Right lobe of liver (tissue), 6 donors: ENCODE data around the gene PREX1. TPM values are rescaled to one million over a fixed set of nuclear protein-coding genes. Genes with fewer than 3 reads are reported as not detected.
"Not testable (repeated sequence)": the region's sequence is repeated elsewhere in the genome, so short reads cannot be mapped to it uniquely, and the experiment has no call there.

Source experiments
- ATAC-seq, 4 donors: fragments of 200-7000 bp; cut with Tn5 transposase; one replicate each; pipeline ENCODE4 v1.9.1; 2020; ENCODE audit warnings: mild to moderate bottlenecking in 4 of 4, moderate library complexity in 4 of 4
- DNase-seq, 3 donors: peaks; one replicate each; pipeline ENCODE4 v3.0.0-alpha.2; 2020
- H3K27ac ChIP-seq, 3 donors: fragments of 200-600 bp; one replicate each; pipeline ENCODE4 v1.8.0; 2022
- H3K27me3 ChIP-seq, 2 donors: fragments of 200-600 bp; one replicate each; pipeline ENCODE4 v1.8.0; 2022
- H3K36me3 ChIP-seq, 4 donors: fragments of 200-600 bp; sonication (generic) in 1 of 4; one replicate each; pipeline versions ENCODE4 v1.5.1 to v1.8.0; 2017 to 2022; ENCODE audit warnings: control low read depth in 1 of 4
- H3K4me1 ChIP-seq, 4 donors: fragments of 200-600 bp; sonication (generic) in 1 of 4; one replicate each; pipeline versions ENCODE4 v1.5.1 to v1.8.0; 2017 to 2022; ENCODE audit warnings: control low read depth in 1 of 4
- H3K4me3 ChIP-seq, 3 donors: fragments of 200-600 bp; one replicate each; pipeline ENCODE4 v1.8.0; 2022
- H3K9me3 ChIP-seq, 4 donors: fragments of 200-600 bp; sonication (generic) in 1 of 4; one replicate each; pipeline versions ENCODE4 v1.5.1 to v1.8.0; 2017 to 2022; ENCODE audit warnings: control low read depth in 1 of 4
- POLR2A ChIP-seq: fragments of 450-650 bp; IDR thresholded peaks from one replicate; pipeline ENCODE4 v1.6.1; 2017; ENCODE audit warnings: antibody characterized with exemption, mild to moderate bottlenecking
- WGBS: methylation state at CpG from one replicate; pipeline ENCODE4 v1.1.6; 2018; ENCODE audit warnings: low coverage, low lambda C conversion rate; ENCODE audit not compliant: insufficient coverage; ENCODE audit errors: missing lambda C conversion rate; 5-methylcytosine and 5-hydroxymethylcytosine counted together
- intact Hi-C, 2 donors: fragments of 100-400 bp; cut with DNase I; formaldehyde crosslinking; loops; one replicate each; pipeline versions ENCODE4 v1.11.2 to v1.14.1; 2022
- total RNA-seq, 6 experiments: library from RNA; depleted of rRNA in 2 of 6; stranded (reverse); fragments of >200 nt in 2 of 6; fragmentation: NEBNext Ultra II Directional in 3 of 6; extraction: Animal tissue kit (Norgen Biotek cat#: 25700) in 3 of 6; gene quantifications; one replicate each; pipeline versions ENCODE4 v1.1.0 to v1.2.4, GENCODE V29; 2016 to 2023
- TF ChIP-seq, protein P1 (sequence below), 4 donors: fragments of 200-600 bp in 3 of 4; fragments of 450-650 bp in 1 of 4; IDR thresholded peaks; one replicate each; pipeline versions ENCODE4 v1.5.1 to v1.8.0; 2016 to 2022; ENCODE audit warnings: antibody characterized with exemption in 4 of 4, mild to moderate bottlenecking in 2 of 4
- donor health status: DM: no; HTN: yes; CAD: no.
- donor health status: DM: no; HTN: no; CAD: no.
- donor health status: DM: no; HTN: no; CAD: no.
- donor health status: DM: no; HTN: yes; CAD: no.
- donor health status: DM: no; HTN: yes; CAD: no.

The PREX1 gene
- total RNA-seq, 6 experiments from 2014 or later = 4.4 to 11.1 (median 8.7) TPM

GRCh38 chr20:48812600-48813445, 15.0 kb downstream of the PREX1 start:
- WGBS = 70% methylated on average over 15 of the region's 15 CpGs
- Histone ChIP-seq H3K36me3 (no peaks in the 10 kb centered on the region), H3K4me1 (peaks cover 0 to 5% (median 0%) of the 10 kb centered on the region in 4 donors), H3K27me3 (no peaks in the 10 kb centered on the region), H3K27ac (no peak overlapping the region), H3K4me3 (no peak overlapping the region), H3K9me3 (no peaks in the 10 kb centered on the region)
- intact Hi-C loops = no loop called here
- DNase-seq = no peak
- TF ChIP-seq, protein P1, sequence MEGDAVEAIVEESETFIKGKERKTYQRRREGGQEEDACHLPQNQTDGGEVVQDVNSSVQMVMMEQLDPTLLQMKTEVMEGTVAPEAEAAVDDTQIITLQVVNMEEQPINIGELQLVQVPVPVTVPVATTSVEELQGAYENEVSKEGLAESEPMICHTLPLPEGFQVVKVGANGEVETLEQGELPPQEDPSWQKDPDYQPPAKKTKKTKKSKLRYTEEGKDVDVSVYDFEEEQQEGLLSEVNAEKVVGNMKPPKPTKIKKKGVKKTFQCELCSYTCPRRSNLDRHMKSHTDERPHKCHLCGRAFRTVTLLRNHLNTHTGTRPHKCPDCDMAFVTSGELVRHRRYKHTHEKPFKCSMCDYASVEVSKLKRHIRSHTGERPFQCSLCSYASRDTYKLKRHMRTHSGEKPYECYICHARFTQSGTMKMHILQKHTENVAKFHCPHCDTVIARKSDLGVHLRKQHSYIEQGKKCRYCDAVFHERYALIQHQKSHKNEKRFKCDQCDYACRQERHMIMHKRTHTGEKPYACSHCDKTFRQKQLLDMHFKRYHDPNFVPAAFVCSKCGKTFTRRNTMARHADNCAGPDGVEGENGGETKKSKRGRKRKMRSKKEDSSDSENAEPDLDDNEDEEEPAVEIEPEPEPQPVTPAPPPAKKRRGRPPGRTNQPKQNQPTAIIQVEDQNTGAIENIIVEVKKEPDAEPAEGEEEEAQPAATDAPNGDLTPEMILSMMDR (IDR thresholded peaks at IDR 0.05) = no peak
- TF ChIP-seq POLR2A = no peak
- peak in 2 of 4 donors; percentile 16 to 34 for ATAC-seq

DNA sequence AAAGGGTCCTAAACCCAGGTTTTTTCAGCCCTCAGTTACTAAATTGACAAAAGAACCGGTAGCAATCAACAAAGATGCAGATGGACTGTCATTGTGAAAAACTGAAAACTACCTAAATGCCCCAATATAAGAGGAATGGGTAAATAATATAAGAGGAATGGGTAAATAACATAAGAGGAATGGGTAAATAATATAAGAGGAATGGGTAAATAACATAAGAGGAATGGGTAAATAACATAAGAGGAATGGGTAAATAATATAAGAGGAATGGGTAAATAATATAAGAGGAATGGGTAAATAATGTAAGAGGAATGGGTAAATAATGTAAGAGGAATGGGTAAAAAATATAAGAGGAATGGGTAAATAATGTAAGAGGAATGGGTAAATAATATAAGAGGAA, 15.7 kb downstream of the PREX1 start:
- H3K4me1 ChIP-seq, H3K4me3 ChIP-seq, ATAC-seq, H3K9me3 ChIP-seq, intact Hi-C loops, H3K27ac ChIP-seq, DNase-seq, H3K27me3 ChIP-seq, H3K36me3 ChIP-seq: not testable (repeated sequence)
- WGBS = 93% methylated on average over 1 of the region's 1 CpG

DNA sequence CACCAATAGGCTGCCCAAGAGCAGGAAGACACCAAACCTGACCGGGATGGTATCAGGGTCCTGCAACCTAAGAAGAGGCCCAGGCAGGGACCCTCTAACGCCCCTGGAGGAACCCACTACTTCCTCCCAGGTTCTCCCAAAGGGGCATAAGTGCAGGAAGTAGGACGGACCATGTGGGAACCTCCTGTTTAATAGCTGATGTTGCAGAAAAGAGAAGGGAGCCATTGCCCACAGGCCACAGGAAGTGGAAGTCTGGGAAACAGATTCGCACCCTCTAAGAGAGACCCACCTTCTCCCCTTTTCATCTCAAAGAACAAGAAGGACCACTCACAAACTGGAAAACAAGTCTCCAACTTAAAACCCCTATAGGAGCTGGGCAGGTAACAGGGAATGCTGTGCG, 18.1 kb downstream of the PREX1 start:
- Histone ChIP-seq H3K27ac (no peak overlapping the region), H3K36me3 (no peaks in the 10 kb centered on the region), H3K4me3 (no peak overlapping the region), H3K9me3 (no peaks in the 10 kb centered on the region), H3K27me3 (no peaks in the 10 kb centered on the region), H3K4me1 (peaks cover 0 to 5% (median 0%) of the 10 kb centered on the region in 4 donors)
- intact Hi-C loops = no loop called here
- 59% methylated on average over 5 of the region's 5 CpGs for WGBS
- DNase-seq (no peak), ATAC-seq (peak in 2 of 4 donors; percentile 23 to 37)
- TF ChIP-seq POLR2A = no peak
- TF ChIP-seq, protein P1 (IDR thresholded peaks at IDR 0.05) = no peak

- Histone ChIP-seq H3K36me3 (no peaks in the 10 kb centered on the region), H3K4me1 (peaks cover 0 to 5% (median 0%) of the 10 kb centered on the region in 4 donors), H3K4me3 (no peak overlapping the region), H3K27ac (no peak overlapping the region), H3K9me3 (no peaks in the 10 kb centered on the region), H3K27me3 (no peaks in the 10 kb centered on the region)
- intact Hi-C loops = no loop called here
- 91% methylated on average over 5 of the region's 10 CpGs for whole genome bisulfite sequencing
- no peak for TF ChIP-seq POLR2A
- TF ChIP-seq, protein P1 (IDR thresholded peaks at IDR 0.05) = no peak
- ATAC-seq (no peak), DNase-seq (no peak)
These were observed 19.3 kb downstream of the PREX1 start for GRCh38 chr20:48808382-48809034.
